HL-60/S4 treated with retinoic acid at 250 ng/mL for 4 days and 3 days (cell line): Measurements from ENCODE around the gene PTPRG.

Experiments used
- in situ Hi-C: fragments of 300-500 bp; cut with MboI; formaldehyde crosslinking; loops from 2 replicates; pipeline ENCODE4 v1.7.0; 2022; ENCODE audit warnings: low sequenced_read_pairs

The PTPRG gene

GRCh38 chr3:61788623-61789507 is 227.5 kb downstream of the PTPRG start:
- in situ Hi-C loops = no loop called here

- in situ Hi-C loops = no loop called here
Measured at GRCh38 chr3:61789861-61790260, 228.5 kb downstream of the PTPRG start.

GRCh38 chr3:61790411-61790810 is 229.0 kb downstream of the PTPRG start:
- in situ Hi-C loops = no loop called here

GRCh38 chr3:61793056-61793455 is 231.7 kb downstream of the PTPRG start:
- in situ Hi-C loops = no loop called here

- in situ Hi-C loops = no loop called here
Measured at GRCh38 chr3:61793521-61793920, 232.2 kb downstream of the PTPRG start.

- in situ Hi-C loops = no loop called here
Measured at GRCh38 chr3:61794341-61794740, 233.0 kb downstream of the PTPRG start.

GRCh38 chr3:61794961-61795360 is 233.6 kb downstream of the PTPRG start:
- in situ Hi-C loops = no loop called here

GRCh38 chr3:61796088-61796680 is 234.8 kb downstream of the PTPRG start:
- in situ Hi-C loops = no loop called here

GRCh38 chr3:61796911-61797310 is 235.5 kb downstream of the PTPRG start:
- in situ Hi-C loops = no loop called here

- in situ Hi-C loops = no loop called here
Measured at GRCh38 chr3:61802772-61803171, 241.4 kb downstream of the PTPRG start.

- in situ Hi-C loops = no loop called here
Measured at GRCh38 chr3:61803983-61804382, 242.6 kb downstream of the PTPRG start.

GRCh38 chr3:61804782-61805181 is 243.4 kb downstream of the PTPRG start:
- in situ Hi-C loops = no loop called here

GRCh38 chr3:61805510-61806080 is 244.2 kb downstream of the PTPRG start:
- in situ Hi-C loops = no loop called here

- in situ Hi-C loops = no loop called here
Measured at GRCh38 chr3:61806810-61807209, 245.4 kb downstream of the PTPRG start.

- in situ Hi-C loops = no loop called here
Measured at GRCh38 chr3:61807865-61808276, 246.5 kb downstream of the PTPRG start.

- in situ Hi-C loops = no loop called here
Measured at GRCh38 chr3:61808526-61808925, 247.2 kb downstream of the PTPRG start.

- in situ Hi-C loops = no loop called here
Measured at GRCh38 chr3:61808999-61809398, 247.6 kb downstream of the PTPRG start.

- in situ Hi-C loops = no loop called here
Measured at GRCh38 chr3:61809879-61810278, 248.5 kb downstream of the PTPRG start.

- in situ Hi-C loops = no loop called here
Measured at GRCh38 chr3:61810953-61811497, 249.7 kb downstream of the PTPRG start.

GRCh38 chr3:61811652-61812051 is 250.3 kb downstream of the PTPRG start:
- in situ Hi-C loops = no loop called here

- in situ Hi-C loops = no loop called here
Measured at GRCh38 chr3:61812085-61812484, 250.7 kb downstream of the PTPRG start.

- in situ Hi-C loops = no loop called here
Measured at GRCh38 chr3:61812517-61812916, 251.1 kb downstream of the PTPRG start.
